Hindlimb muscle (tissue), 1 donor: Measurements from ENCODE around the gene AKAP3. TPM values are rescaled to one million over a fixed set of nuclear protein-coding genes. Genes with fewer than 3 reads are reported as not detected.
A peak's percentile ranks its signal among the peaks of the same experiment; 100 is the strongest.

ENCODE experiments used
- DNase-seq: peaks from one replicate; pipeline ENCODE4 v3.0.0-alpha.2; 2013
- polyA plus RNA-seq: library from polyadenylated mRNA; unstranded; fragments of 120-200 nt; gene quantifications from one replicate; pipeline ENCODE4 v1.2.1, GENCODE V29; 2013; ENCODE audit not compliant: insufficient read length

AKAP3 gene
- polyA plus RNA-seq, 1 donor = 1.0 TPM

- DNase-seq = no peak
Observed at GRCh38 chr12:4595881-4596280, 53.0 kb downstream of the AKAP3 start.

GRCh38 chr12:4591180-4591687 is 57.6 kb downstream of the AKAP3 start:
- DNase-seq = no peak

GRCh38 chr12:4589941-4590340 is 58.9 kb downstream of the AKAP3 start:
- no peak for DNase-seq

- DNase-seq = no peak
Observed at GRCh38 chr12:4588916-4589315, 59.9 kb downstream of the AKAP3 start.

- DNase-seq = no peak
Observed at GRCh38 chr12:4587108-4587507, 61.7 kb downstream of the AKAP3 start.

- DNase-seq = no peak
Observed at GRCh38 chr12:4586500-4586899, 62.4 kb downstream of the AKAP3 start.

GRCh38 chr12:4584896-4585295 is 64.0 kb downstream of the AKAP3 start:
- no peak for DNase-seq

GRCh38 chr12:4584281-4584680 is 64.6 kb downstream of the AKAP3 start:
- no peak for DNase-seq

- no peak for DNase-seq
Observed at GRCh38 chr12:4580281-4580688, 68.6 kb downstream of the AKAP3 start.

GRCh38 chr12:4579305-4580102 is 69.3 kb downstream of the AKAP3 start:
- no peak for DNase-seq

- no peak for DNase-seq
Observed at GRCh38 chr12:4572680-4573079, 76.2 kb downstream of the AKAP3 start.

- DNase-seq = no peak
Observed at GRCh38 chr12:4569261-4569660, 79.6 kb downstream of the AKAP3 start.

GRCh38 chr12:4567073-4567881 is 81.6 kb downstream of the AKAP3 start:
- DNase-seq = peak; percentile 18

- DNase-seq = no peak
Observed at GRCh38 chr12:4566474-4566873, 82.4 kb downstream of the AKAP3 start.

Other genes with a start within 250 kb of the AKAP3 start
- gene FGF6, start 203.2 kb downstream of the AKAP3 start, polyA plus RNA-seq = 28.9 TPM
- gene RAD51AP1, start 110.2 kb downstream of the AKAP3 start, polyA plus RNA-seq = 6.6 TPM
- gene DYRK4, start 86.8 kb downstream of the AKAP3 start, polyA plus RNA-seq = 17.0 TPM
- 77.9 TPM for gene NDUFA9, start 63 bp upstream of the AKAP3 start, polyA plus RNA-seq
- 4.4 TPM for gene GALNT8, start 71.3 kb upstream of the AKAP3 start, polyA plus RNA-seq